ENCODE data around the gene SYNE1. TPM values are rescaled to one million over a fixed set of nuclear protein-coding genes. Genes with fewer than 3 reads are reported as not detected.
"Not testable (repeated sequence)": the region's sequence is repeated elsewhere in the genome, so short reads cannot be mapped to it uniquely, and the experiment has no call there.

Gene SYNE1
- total RNA-seq, 4 donors from 2014 or later: 29.1 to 51.5 (median 45.6) TPM

GRCh38 chr6:152502421-152503188, 134.6 kb downstream of the SYNE1 start:
- no peaks in the 10 kb centered on the region for H3K27me3 ChIP-seq
- in situ Hi-C loops (cut with MboI; ENCODE audit: low sequenced_read_pairs in 4 of 4) (no loop called here), intact Hi-C loops (cut with DNase I; ENCODE audit: low total_unique reads) (no loop called here)
- DNase-seq (no peak), ATAC-seq (no peak)
- H3K4me3 ChIP-seq: no peak overlapping the region
- H3K36me3 ChIP-seq: no peaks in the 10 kb centered on the region
- no peaks in the 10 kb centered on the region for H3K4me1 ChIP-seq
- TF ChIP-seq CTCF (IDR thresholded peaks at IDR 0.05 in 4 of 5, conservative IDR thresholded peaks at IDR 0.05 in 1 of 5) (no peak), POLR2A (IDR thresholded peaks at IDR 0.05) (no peak)
- no peaks in the 10 kb centered on the region for H3K9me3 ChIP-seq
- H3K27ac ChIP-seq: no peak overlapping the region

GRCh38 chr6:152499931-152500330, 137.2 kb downstream of the SYNE1 start:
- in situ Hi-C loops (cut with MboI; ENCODE audit: low sequenced_read_pairs in 4 of 4) (no loop called here), intact Hi-C loops (cut with DNase I; ENCODE audit: low total_unique reads) (no loop called here)
- Histone ChIP-seq H3K27ac (no peak overlapping the region), H3K4me3 (no peak overlapping the region), H3K4me1 (no peaks in the 10 kb centered on the region), H3K36me3 (no peaks in the 10 kb centered on the region), H3K27me3 (no peaks in the 10 kb centered on the region), H3K9me3 (no peaks in the 10 kb centered on the region)
- no peak for DNase-seq
- TF ChIP-seq POLR2A (IDR thresholded peaks at IDR 0.05): no peak
- TF ChIP-seq CTCF (IDR thresholded peaks at IDR 0.05 in 4 of 5, conservative IDR thresholded peaks at IDR 0.05 in 1 of 5): no peak
- no peak for ATAC-seq

- TF ChIP-seq POLR2A (IDR thresholded peaks at IDR 0.05): no peak
- no peak for TF ChIP-seq CTCF (IDR thresholded peaks at IDR 0.05 in 4 of 5, conservative IDR thresholded peaks at IDR 0.05 in 1 of 5)
- no peaks in the 10 kb centered on the region for H3K27me3 ChIP-seq
- no peak for ATAC-seq
- H3K27ac ChIP-seq: no peak overlapping the region
- H3K4me1 ChIP-seq: no peaks in the 10 kb centered on the region
- DNase-seq: no peak
- in situ Hi-C loops (cut with MboI; ENCODE audit: low sequenced_read_pairs in 4 of 4): no loop called here
- intact Hi-C loops (cut with DNase I; ENCODE audit: low total_unique reads): no loop called here
- no peaks in the 10 kb centered on the region for H3K9me3 ChIP-seq
- H3K4me3 ChIP-seq: no peak overlapping the region
- H3K36me3 ChIP-seq: no peaks in the 10 kb centered on the region
Measured at GRCh38 chr6:152496731-152497130, 140.4 kb downstream of the SYNE1 start.

- H3K4me3 ChIP-seq; H3K27ac ChIP-seq; H3K4me1 ChIP-seq; in situ Hi-C loops (cut with MboI; ENCODE audit: low sequenced_read_pairs in 4 of 4); DNase-seq; H3K27me3 ChIP-seq; intact Hi-C loops (cut with DNase I; ENCODE audit: low total_unique reads); H3K36me3 ChIP-seq; H3K9me3 ChIP-seq; ATAC-seq: not testable (repeated sequence)
Measured at GRCh38 chr6:152495456-152495855, 141.7 kb downstream of the SYNE1 start.

- H3K4me3 ChIP-seq; H3K27ac ChIP-seq; H3K9me3 ChIP-seq; in situ Hi-C loops (cut with MboI; ENCODE audit: low sequenced_read_pairs in 4 of 4); H3K36me3 ChIP-seq; intact Hi-C loops (cut with DNase I; ENCODE audit: low total_unique reads); H3K27me3 ChIP-seq; DNase-seq; H3K4me1 ChIP-seq; ATAC-seq: not testable (repeated sequence)
Measured at GRCh38 chr6:152492281-152492680, 144.9 kb downstream of the SYNE1 start.

- DNase-seq; H3K4me3 ChIP-seq; H3K27me3 ChIP-seq; H3K9me3 ChIP-seq; intact Hi-C loops (cut with DNase I; ENCODE audit: low total_unique reads); in situ Hi-C loops (cut with MboI; ENCODE audit: low sequenced_read_pairs in 4 of 4); H3K4me1 ChIP-seq; ATAC-seq; H3K36me3 ChIP-seq; H3K27ac ChIP-seq: not testable (repeated sequence)
Measured at GRCh38 chr6:152491501-152491900, 145.7 kb downstream of the SYNE1 start.

- H3K4me3 ChIP-seq; H3K27ac ChIP-seq; intact Hi-C loops (cut with DNase I; ENCODE audit: low total_unique reads); in situ Hi-C loops (cut with MboI; ENCODE audit: low sequenced_read_pairs in 4 of 4); H3K27me3 ChIP-seq; H3K36me3 ChIP-seq; DNase-seq; H3K9me3 ChIP-seq; ATAC-seq; H3K4me1 ChIP-seq: not testable (repeated sequence)
Measured at GRCh38 chr6:152490971-152491378, 146.2 kb downstream of the SYNE1 start.
